Neural progenitor cell (in vitro differentiated cells): ENCODE measurements around the gene TBRG4.

Experiments
- EZH2 ChIP-seq: fragments of 200-600 bp; sonication (generic); IDR thresholded peaks from 2 replicates; pipeline ENCODE4 v1.6.1; 2017; ENCODE audit warnings: antibody characterized with exemption, mild to moderate bottlenecking, moderate library complexity
- EZH2phosphoT487 ChIP-seq: fragments of 200-600 bp; sonication (generic); IDR thresholded peaks from 2 replicates; pipeline ENCODE4 v1.6.1; 2017; ENCODE audit warnings: antibody characterized with exemption
- TF ChIP-seq, protein P1 (sequence below): fragments of 200-600 bp; sonication (generic); IDR thresholded peaks from 2 replicates; pipeline ENCODE4 v1.5.1; 2017; ENCODE audit warnings: antibody characterized with exemption, mild to moderate bottlenecking

DNA sequence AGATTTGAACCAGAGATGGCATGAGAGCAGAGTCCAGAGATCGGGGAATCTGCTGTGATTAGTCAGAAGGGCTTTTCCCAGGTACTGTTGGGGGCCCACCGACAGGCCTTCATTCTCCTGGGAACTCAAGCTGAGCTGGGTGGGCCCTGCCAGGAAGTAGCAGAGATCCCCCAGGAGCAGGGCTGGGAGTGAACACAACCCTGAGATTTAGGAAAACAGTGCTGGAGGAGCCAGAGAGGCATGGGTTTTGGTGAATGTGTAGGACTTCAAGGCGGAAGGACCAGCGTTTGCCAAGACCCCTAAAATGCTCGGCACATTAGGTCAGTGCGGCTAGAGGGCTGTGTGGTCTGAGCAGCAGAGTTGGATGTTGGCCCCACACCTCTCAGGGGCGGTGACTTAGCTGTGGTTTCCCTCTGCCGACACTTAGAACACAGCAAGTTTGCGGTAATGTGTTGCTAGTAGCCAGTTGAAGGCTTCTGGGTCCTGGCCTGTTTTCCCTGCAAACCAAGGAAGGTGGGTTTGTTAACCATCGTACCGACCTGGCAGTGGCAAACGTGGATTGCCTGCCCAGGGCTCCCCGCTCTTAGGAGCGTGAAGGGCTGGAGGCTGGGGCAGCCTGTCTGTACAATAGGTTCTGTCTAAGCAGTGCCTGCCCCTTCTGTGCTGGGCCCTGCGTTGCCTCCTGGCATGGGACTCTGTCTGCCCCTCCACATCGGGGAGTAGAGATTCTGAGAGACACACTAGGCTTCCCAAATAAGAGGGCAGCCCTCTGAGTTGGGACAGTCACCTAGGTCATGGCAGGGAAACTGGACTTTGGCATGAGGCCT lies 36.8 kb downstream of the TBRG4 start:
- no peak for TF ChIP-seq EZH2
- TF ChIP-seq, protein P1, sequence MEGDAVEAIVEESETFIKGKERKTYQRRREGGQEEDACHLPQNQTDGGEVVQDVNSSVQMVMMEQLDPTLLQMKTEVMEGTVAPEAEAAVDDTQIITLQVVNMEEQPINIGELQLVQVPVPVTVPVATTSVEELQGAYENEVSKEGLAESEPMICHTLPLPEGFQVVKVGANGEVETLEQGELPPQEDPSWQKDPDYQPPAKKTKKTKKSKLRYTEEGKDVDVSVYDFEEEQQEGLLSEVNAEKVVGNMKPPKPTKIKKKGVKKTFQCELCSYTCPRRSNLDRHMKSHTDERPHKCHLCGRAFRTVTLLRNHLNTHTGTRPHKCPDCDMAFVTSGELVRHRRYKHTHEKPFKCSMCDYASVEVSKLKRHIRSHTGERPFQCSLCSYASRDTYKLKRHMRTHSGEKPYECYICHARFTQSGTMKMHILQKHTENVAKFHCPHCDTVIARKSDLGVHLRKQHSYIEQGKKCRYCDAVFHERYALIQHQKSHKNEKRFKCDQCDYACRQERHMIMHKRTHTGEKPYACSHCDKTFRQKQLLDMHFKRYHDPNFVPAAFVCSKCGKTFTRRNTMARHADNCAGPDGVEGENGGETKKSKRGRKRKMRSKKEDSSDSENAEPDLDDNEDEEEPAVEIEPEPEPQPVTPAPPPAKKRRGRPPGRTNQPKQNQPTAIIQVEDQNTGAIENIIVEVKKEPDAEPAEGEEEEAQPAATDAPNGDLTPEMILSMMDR = no peak
- no peak for TF ChIP-seq EZH2phosphoT487
